Mesenchymal stem cell (in vitro differentiated cells and primary cell): ENCODE measurements around the gene FBXL7.

Experiments used
- DNase-seq: peaks from one replicate; pipeline ENCODE4 v3.0.0-alpha.2; 2013
- H2AFZ ChIP-seq: one replicate; pipeline ENCODE4 v1.6.1; 2013; ENCODE audit warnings: low read depth, mild to moderate bottlenecking, control low read depth, inconsistent platforms, low read length, moderate library complexity
- H2AK5ac ChIP-seq: 2 replicates; pipeline ENCODE4 v1.6.1; 2013; ENCODE audit warnings: low read length, moderate library complexity, mild to moderate bottlenecking, inconsistent platforms; ENCODE audit not compliant: severe bottlenecking
- H2BK120ac ChIP-seq: one replicate; pipeline ENCODE4 v1.6.1; 2013; ENCODE audit warnings: low read depth, mild to moderate bottlenecking, inconsistent platforms, low read length, moderate library complexity
- H2BK12ac ChIP-seq, 2 experiments: one replicate each; pipeline ENCODE4 v1.6.1; 2013; ENCODE audit warnings: inconsistent platforms in 2 of 2, low read length in 2 of 2, mild to moderate bottlenecking in 2 of 2, moderate library complexity in 2 of 2, control low read depth in 1 of 2
- H2BK15ac ChIP-seq: one replicate; pipeline ENCODE4 v1.6.1; 2013; ENCODE audit warnings: mild to moderate bottlenecking, low read depth, inconsistent platforms; ENCODE audit not compliant: poor library complexity, severe bottlenecking
- H2BK5ac ChIP-seq: 2 replicates; pipeline ENCODE4 v1.6.1; 2013; ENCODE audit warnings: low read depth, mild to moderate bottlenecking, low read length, control low read depth, inconsistent platforms; ENCODE audit not compliant: poor library complexity, severe bottlenecking
- H3K14ac ChIP-seq, 2 experiments: one replicate each; pipeline ENCODE4 v1.6.1; 2013; ENCODE audit warnings: inconsistent platforms in 2 of 2, low read length in 2 of 2, control low read depth in 1 of 2, mild to moderate bottlenecking in 1 of 2, moderate library complexity in 1 of 2
- H3K18ac ChIP-seq, 2 experiments: one replicate each; pipeline ENCODE4 v1.6.1; 2013; ENCODE audit warnings: inconsistent platforms in 2 of 2, low read length in 2 of 2, control low read depth in 1 of 2, low read depth in 1 of 2, mild to moderate bottlenecking in 1 of 2
- H3K23ac ChIP-seq, 2 experiments: one replicate each; pipeline ENCODE4 v1.6.1; 2013; ENCODE audit warnings: inconsistent platforms in 2 of 2, low read length in 2 of 2, mild to moderate bottlenecking in 2 of 2, moderate library complexity in 2 of 2, control low read depth in 1 of 2
- H3K27ac ChIP-seq: 2 replicates; pipeline ENCODE4 v1.5.1; 2013; ENCODE audit warnings: mild to moderate bottlenecking, moderate library complexity, low read length, control low read depth, inconsistent platforms; ENCODE audit not compliant: poor library complexity, severe bottlenecking
- H3K27me3 ChIP-seq, 2 experiments: 2 replicates each; pipeline versions ENCODE4 v1.6.1 to v1.7.0; 2013; ENCODE audit warnings: low read length in 2 of 2, mild to moderate bottlenecking in 2 of 2, moderate library complexity in 2 of 2, control low read depth in 1 of 2, inconsistent platforms in 1 of 2; ENCODE audit not compliant: control insufficient read depth in 1 of 2, insufficient read depth in 1 of 2
- H3K36me3 ChIP-seq, 2 experiments: 2 replicates each; pipeline versions ENCODE4 v1.6.1 to v1.7.0; 2013; ENCODE audit warnings: low read length in 2 of 2, control low read depth in 1 of 2, inconsistent platforms in 1 of 2, low read depth in 1 of 2, mild to moderate bottlenecking in 1 of 2; ENCODE audit not compliant: insufficient read depth in 2 of 2, control insufficient read depth in 1 of 2
- H3K4ac ChIP-seq, 2 experiments: one replicate each; pipeline ENCODE4 v1.6.1; 2013; ENCODE audit warnings: inconsistent platforms in 2 of 2, low read length in 2 of 2, mild to moderate bottlenecking in 2 of 2, moderate library complexity in 2 of 2, control low read depth in 1 of 2, low read depth in 1 of 2
- H3K4me1 ChIP-seq: 2 replicates; pipeline ENCODE4 v1.6.1; 2013; ENCODE audit warnings: low read depth, low read length, control low read depth; ENCODE audit not compliant: control insufficient read depth, insufficient read depth
- H3K4me2 ChIP-seq: 2 replicates; pipeline ENCODE4 v1.6.1; 2013; ENCODE audit warnings: low read length, mild to moderate bottlenecking, inconsistent platforms; ENCODE audit not compliant: poor library complexity, severe bottlenecking
- H3K4me3 ChIP-seq, 2 experiments: 2 replicates each; pipeline versions ENCODE4 v1.5.1 to v1.7.0; 2013; ENCODE audit warnings: low read length in 2 of 2, mild to moderate bottlenecking in 2 of 2, control low read depth in 1 of 2, low read depth in 1 of 2; ENCODE audit not compliant: insufficient read depth in 1 of 2
- H3K79me1 ChIP-seq: replicated peaks from 2 replicates; pipeline ENCODE4 v1.6.1; 2013; ENCODE audit warnings: mild to moderate bottlenecking, control low read depth, low read length, inconsistent platforms; ENCODE audit not compliant: poor library complexity, severe bottlenecking
- H3K9ac ChIP-seq: 2 replicates; pipeline ENCODE4 v1.7.0; 2013; ENCODE audit warnings: mild to moderate bottlenecking, low read length, moderate library complexity
- H3K9me3 ChIP-seq: 2 replicates; pipeline ENCODE4 v1.7.0; 2013; ENCODE audit warnings: mild to moderate bottlenecking, low read length; ENCODE audit not compliant: control insufficient read depth
- H4K8ac ChIP-seq: one replicate; pipeline ENCODE4 v1.6.1; 2013; ENCODE audit warnings: inconsistent platforms, mild to moderate bottlenecking, low read length, moderate library complexity
- H4K91ac ChIP-seq: one replicate; pipeline ENCODE4 v1.6.1; 2013; ENCODE audit warnings: mild to moderate bottlenecking, low read length, inconsistent platforms
- WGBS: methylation state at CpG from one replicate; pipeline ENCODE4 v1.1.7; 2013; ENCODE audit warnings: mixed read lengths; 5-methylcytosine and 5-hydroxymethylcytosine counted together

Gene FBXL7

DNA sequence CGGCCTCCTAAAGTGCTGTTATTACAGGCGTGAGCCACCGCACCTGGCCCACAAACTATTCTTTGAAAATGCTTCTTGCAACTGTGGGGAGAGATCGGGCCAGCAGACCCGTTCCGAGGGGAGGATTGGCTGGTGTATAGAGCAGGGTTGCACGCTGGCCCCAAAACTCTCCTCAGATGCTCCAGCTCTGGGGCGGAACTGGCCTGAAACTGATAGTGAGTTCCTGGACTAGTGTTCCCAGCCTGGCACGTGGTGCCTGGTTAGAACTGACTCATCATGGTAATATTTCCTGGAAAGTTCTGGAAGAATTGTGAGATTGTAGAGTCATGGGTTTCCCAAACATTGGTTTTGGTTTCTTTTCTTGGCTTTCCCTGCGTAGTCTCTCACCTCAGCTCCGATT lies 120.5 kb downstream of the FBXL7 start:
- Histone ChIP-seq H3K23ac (no peak overlapping the region), H2AK5ac (no peak overlapping the region), H3K9me3 (no peaks in the 10 kb centered on the region), H4K91ac (no peak overlapping the region), H3K4me3 (peak overlapping the region in 1 of 2 experiments; percentile 62), H3K79me1 (peaks cover 19% of the 10 kb centered on the region), H3K27ac (no peak overlapping the region), H3K9ac (peak overlapping the region; percentile 60), H3K4ac (no peak overlapping the region), H3K27me3 (no peaks in the 10 kb centered on the region), H4K8ac (no peak overlapping the region), H2BK12ac (no peak overlapping the region), H2BK5ac (no peak overlapping the region), H3K36me3 (no peaks in the 10 kb centered on the region), H2AFZ (no peak overlapping the region), H3K4me1 (peaks cover 4% of the 10 kb centered on the region), H2BK120ac (no peak overlapping the region), H3K4me2 (no peak overlapping the region), H2BK15ac (no peak overlapping the region), H3K18ac (no peak overlapping the region), H3K14ac (no peak overlapping the region)
- 87% methylated on average over 11 of the region's 11 CpGs for WGBS
- DNase-seq: peak; percentile 65

DNA sequence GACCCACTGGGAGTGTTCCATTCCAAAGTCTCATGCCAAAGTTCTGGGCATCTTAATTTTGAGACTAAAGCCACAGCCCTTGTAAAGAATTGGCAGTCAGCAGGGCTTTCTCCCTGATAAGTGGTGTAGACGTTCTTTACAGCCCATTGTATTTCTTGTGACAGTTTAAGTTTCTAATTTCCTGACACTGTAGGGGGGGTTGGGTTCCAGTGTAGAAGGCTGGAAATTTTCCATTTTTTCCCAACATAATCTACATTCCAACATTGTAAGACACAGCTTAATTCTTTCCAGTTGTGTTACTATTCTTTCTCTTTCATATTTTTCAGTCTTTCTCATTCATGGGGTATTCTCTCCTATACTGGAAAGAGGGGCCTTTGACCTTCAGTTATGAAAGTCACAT lies 121.1 kb downstream of the FBXL7 start:
- H2BK15ac ChIP-seq: no peak overlapping the region
- no peak overlapping the region for H3K27ac ChIP-seq
- H2BK120ac ChIP-seq: no peak overlapping the region
- no peaks in the 10 kb centered on the region for H3K36me3 ChIP-seq
- no peak overlapping the region for H3K18ac ChIP-seq
- H2AK5ac ChIP-seq: no peak overlapping the region
- H3K9ac ChIP-seq: peak overlapping the region; percentile 60
- peaks cover 14% of the 10 kb centered on the region for H3K79me1 ChIP-seq
- no peaks in the 10 kb centered on the region for H3K27me3 ChIP-seq
- no CpG with 5 or more reads among the region's 1 CpG for WGBS
- peaks cover 4% of the 10 kb centered on the region for H3K4me1 ChIP-seq
- no peak overlapping the region for H3K23ac ChIP-seq
- H4K8ac ChIP-seq: no peak overlapping the region
- H2BK12ac ChIP-seq: no peak overlapping the region
- no peak for DNase-seq
- H2AFZ ChIP-seq: no peak overlapping the region
- H3K14ac ChIP-seq: no peak overlapping the region
- H4K91ac ChIP-seq: no peak overlapping the region
- no peaks in the 10 kb centered on the region for H3K9me3 ChIP-seq
- H3K4me3 ChIP-seq: peak overlapping the region in 1 of 2 experiments; percentile 62
- H3K4me2 ChIP-seq: no peak overlapping the region
- no peak overlapping the region for H2BK5ac ChIP-seq
- no peak overlapping the region for H3K4ac ChIP-seq

DNA sequence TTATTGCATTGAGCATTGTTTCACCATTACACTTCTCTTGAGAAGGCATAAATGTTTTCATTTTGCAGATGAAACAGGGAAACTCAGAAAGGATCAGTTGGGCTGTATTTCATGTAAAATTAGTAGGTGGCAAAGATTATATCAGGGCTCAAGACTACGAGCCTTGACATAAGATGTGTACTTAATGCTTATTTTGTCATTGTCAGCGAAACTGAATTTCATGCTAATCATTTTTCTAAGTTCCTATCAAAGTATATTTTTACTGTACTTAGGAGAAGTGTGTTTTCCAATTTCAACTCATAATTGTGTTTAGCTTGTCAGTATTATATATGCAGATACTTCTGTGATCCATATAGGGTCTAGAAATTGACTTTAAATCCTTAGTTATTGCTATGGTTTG lies 123.8 kb downstream of the FBXL7 start:
- H3K4me1 ChIP-seq: peaks cover 4% of the 10 kb centered on the region
- H3K4me2 ChIP-seq: no peak overlapping the region
- H3K4me3 ChIP-seq: no peak overlapping the region
- no peaks in the 10 kb centered on the region for H3K9me3 ChIP-seq
- H3K14ac ChIP-seq: no peak overlapping the region
- no peak overlapping the region for H3K4ac ChIP-seq
- no peaks in the 10 kb centered on the region for H3K27me3 ChIP-seq
- no peak overlapping the region for H3K23ac ChIP-seq
- H2BK5ac ChIP-seq: no peak overlapping the region
- no peak overlapping the region for H4K91ac ChIP-seq
- H2AFZ ChIP-seq: no peak overlapping the region
- H3K36me3 ChIP-seq: no peaks in the 10 kb centered on the region
- peaks cover 17% of the 10 kb centered on the region for H3K79me1 ChIP-seq
- no peak overlapping the region for H2BK120ac ChIP-seq
- H2BK12ac ChIP-seq: no peak overlapping the region
- no peak overlapping the region for H4K8ac ChIP-seq
- H3K9ac ChIP-seq: no peak overlapping the region
- DNase-seq: no peak
- H2BK15ac ChIP-seq: no peak overlapping the region
- H3K18ac ChIP-seq: no peak overlapping the region
- no peak overlapping the region for H2AK5ac ChIP-seq
- no peak overlapping the region for H3K27ac ChIP-seq
- 100% methylated on average over 1 of the region's 2 CpGs for WGBS

DNA sequence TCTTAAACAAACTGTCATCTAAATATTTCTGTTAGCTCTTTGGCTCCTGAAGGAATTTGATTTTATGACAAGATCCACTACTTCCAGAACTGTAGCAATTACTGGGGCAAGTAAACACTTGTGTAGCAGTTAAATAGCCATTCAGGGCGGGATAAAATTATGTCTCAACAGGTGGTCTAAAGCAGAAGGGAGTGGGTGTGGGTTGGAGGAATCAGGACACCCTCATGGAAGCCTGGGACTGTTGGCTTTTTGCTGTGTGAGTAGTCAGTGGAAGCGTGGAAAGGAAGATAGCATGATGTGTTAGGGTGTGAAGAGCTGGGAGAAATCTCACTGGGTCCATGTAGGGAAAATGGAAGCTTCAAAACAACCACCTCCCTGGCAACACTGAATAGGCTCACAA lies 127.1 kb downstream of the FBXL7 start:
- no peak for DNase-seq
- WGBS: 95% methylated on average over 2 of the region's 2 CpGs
- Histone ChIP-seq H3K27me3 (no peaks in the 10 kb centered on the region), H3K36me3 (no peaks in the 10 kb centered on the region), H3K4ac (no peak overlapping the region), H4K91ac (no peak overlapping the region), H3K4me2 (no peak overlapping the region), H2BK5ac (no peak overlapping the region), H3K18ac (no peak overlapping the region), H3K4me3 (no peak overlapping the region), H2AFZ (no peak overlapping the region), H3K4me1 (peaks cover 1% of the 10 kb centered on the region), H3K23ac (no peak overlapping the region), H3K79me1 (peaks cover 13% of the 10 kb centered on the region), H2BK120ac (no peak overlapping the region), H3K9ac (no peak overlapping the region), H3K9me3 (no peaks in the 10 kb centered on the region), H3K27ac (no peak overlapping the region), H2BK12ac (no peak overlapping the region), H2BK15ac (no peak overlapping the region), H4K8ac (no peak overlapping the region), H2AK5ac (no peak overlapping the region), H3K14ac (no peak overlapping the region)
